H1 (cell line): ENCODE results near the gene SMIM5. TPM values are rescaled to one million over a fixed set of nuclear protein-coding genes. Genes with fewer than 3 reads are reported as not detected.

Experiments
- CTCF ChIA-PET: fragments of 300-600 bp; sonication (Branson Sonifier 250); formaldehyde crosslinking; loops from one replicate; lab custom pipeline; 2021; ENCODE audit not compliant: partially characterized antibody; lab: Charles Lee
- POLR2A ChIA-PET: fragments of 300-600 bp; sonication (Branson Sonifier 250); formaldehyde crosslinking; loops from one replicate; lab custom pipeline; 2021; ENCODE audit warnings: inconsistent platforms; ENCODE audit not compliant: partially characterized antibody; lab: Charles Lee
- DNase-seq, 2 experiments: peaks; one replicate each; pipeline versions ENCODE4 v3.0.0 to v3.0.0-alpha.2; 2010 to 2022; ENCODE audit warnings: low spot score in 2 of 2, low read depth in 1 of 2, mixed read lengths in 1 of 2
- FAIRE-seq: peaks from 2 replicates; lab custom pipeline; 2011; peaks lifted over from hg19 to GRCh38; lab: Jason Lieb, UNC
- H2AFZ ChIP-seq: 2 replicates; pipeline ENCODE4 v1.8.1; 2012; ENCODE audit warnings: low read length, inconsistent platforms
- H2AK5ac ChIP-seq: 2 replicates; pipeline ENCODE4 v1.6.1; 2013; ENCODE audit warnings: low read depth, low read length
- H2BK120ac ChIP-seq: replicated peaks from 2 replicates; pipeline ENCODE3; 2013; ENCODE audit warnings: low read depth, low read length, inconsistent platforms
- H2BK12ac ChIP-seq: 2 replicates; pipeline ENCODE4 v1.6.1; 2013; ENCODE audit warnings: low read depth, low read length
- H2BK15ac ChIP-seq: 2 replicates; pipeline ENCODE4 v1.6.1; 2013; ENCODE audit warnings: low read length
- H2BK20ac ChIP-seq: 2 replicates; pipeline ENCODE4 v1.6.1; 2013; ENCODE audit warnings: low read length
- H2BK5ac ChIP-seq: 2 replicates; pipeline ENCODE4 v1.6.1; 2013; ENCODE audit warnings: low read depth, low read length
- H3K14ac ChIP-seq: 2 replicates; pipeline ENCODE4 v1.6.1; 2013; ENCODE audit warnings: inconsistent platforms; ENCODE audit not compliant: insufficient read length
- H3K18ac ChIP-seq: 2 replicates; pipeline ENCODE4 v1.6.1; 2013; ENCODE audit warnings: low read length; ENCODE audit errors: extremely low read depth
- H3K23ac ChIP-seq: 2 replicates; pipeline ENCODE4 v1.6.1; 2013; ENCODE audit warnings: inconsistent platforms; ENCODE audit not compliant: insufficient read length
- H3K23me2 ChIP-seq: 2 replicates; pipeline ENCODE4 v1.6.1; 2013; ENCODE audit warnings: low read depth, low read length
- H3K27ac ChIP-seq: 2 replicates; pipeline ENCODE4 v1.6.1; 2011; ENCODE audit warnings: low read depth, low read length, inconsistent platforms
- H3K27me3 ChIP-seq, 4 experiments: replicated peaks in 1 of 4; 1 replicate in 1 of 4; 2 replicates in 3 of 4; pipeline versions ENCODE4 v1.6.1 to v1.8.1; 2011 to 2013; ENCODE audit warnings: low read length in 3 of 4, mild to moderate bottlenecking in 3 of 4, inconsistent platforms in 2 of 4, mixed read lengths in 2 of 4, moderate library complexity in 1 of 4; ENCODE audit not compliant: control insufficient read depth in 3 of 4, insufficient read depth in 3 of 4; ENCODE audit errors: extremely low read depth in 1 of 4
- H3K36me3 ChIP-seq, 4 experiments: 2 replicates each; pipeline versions ENCODE4 v1.6.1 to v1.8.1; 2011 to 2013; ENCODE audit warnings: mild to moderate bottlenecking in 4 of 4, low read length in 3 of 4, moderate library complexity in 2 of 4, control low read depth in 1 of 4, inconsistent platforms in 1 of 4; ENCODE audit not compliant: insufficient read depth in 4 of 4, control insufficient read depth in 2 of 4
- H3K4ac ChIP-seq: replicated peaks from 2 replicates; pipeline ENCODE3; 2013; ENCODE audit warnings: low read length, low read depth, mixed read lengths, inconsistent platforms; ENCODE audit not compliant: insufficient read length
- H3K4me1 ChIP-seq, 4 experiments: replicated peaks in 1 of 4; 1 replicate in 1 of 4; 2 replicates in 3 of 4; pipeline versions ENCODE4 v1.6.1 to v1.8.1; 2011 to 2013; ENCODE audit warnings: low read length in 3 of 4, inconsistent platforms in 2 of 4, mixed read lengths in 1 of 4; ENCODE audit not compliant: insufficient read depth in 4 of 4, control insufficient read depth in 3 of 4
- H3K4me2 ChIP-seq, 2 experiments: 2 replicates each; pipeline versions ENCODE4 v1.6.1 to v1.8.1; 2011 to 2013; ENCODE audit warnings: low read depth in 2 of 2, low read length in 2 of 2, control low read depth in 1 of 2, inconsistent platforms in 1 of 2, mild to moderate bottlenecking in 1 of 2; ENCODE audit not compliant: insufficient read depth in 1 of 2
- H3K4me3 ChIP-seq, 4 experiments: fragments of 200-600, 300-600 bp in 1 of 4; sonication (generic), shearing (Covaris generic), sonication (Bioruptor Twin) in 1 of 4; 2 replicates each; pipeline versions ENCODE4 v1.5.1 to v1.8.1; 2011 to 2016; ENCODE audit warnings: low read length in 4 of 4, low read depth in 3 of 4, control low read depth in 2 of 4, inconsistent platforms in 2 of 4, mild to moderate bottlenecking in 2 of 4, mixed read lengths in 1 of 4, moderate library complexity in 1 of 4; ENCODE audit not compliant: insufficient read depth in 2 of 4; ENCODE audit errors: extremely low read depth in 1 of 4
- H3K56ac ChIP-seq: replicated peaks from 2 replicates; pipeline ENCODE3; 2013; ENCODE audit warnings: low read depth, mild to moderate bottlenecking, mixed read lengths, low read length, inconsistent platforms; ENCODE audit not compliant: insufficient read length
- H3K79me1 ChIP-seq: 2 replicates; pipeline ENCODE4 v1.6.1; 2013; ENCODE audit warnings: low read depth, low read length, control low read depth
- H3K79me2 ChIP-seq, 2 experiments: 2 replicates each; pipeline versions ENCODE4 v1.6.1 to v1.8.1; 2012 to 2013; ENCODE audit warnings: low read length in 2 of 2, mild to moderate bottlenecking in 2 of 2, inconsistent platforms in 1 of 2; ENCODE audit not compliant: insufficient read depth in 2 of 2, control insufficient read depth in 1 of 2
- H3K9ac ChIP-seq, 4 experiments: replicated peaks in 1 of 4; 1 replicate in 1 of 4; 2 replicates in 3 of 4; pipeline versions ENCODE4 v1.6.1 to v1.8.1; 2011 to 2013; ENCODE audit warnings: low read depth in 3 of 4, low read length in 3 of 4, control low read depth in 2 of 4, mild to moderate bottlenecking in 2 of 4, moderate library complexity in 2 of 4, inconsistent platforms in 1 of 4; ENCODE audit errors: extremely low read depth in 1 of 4
- H3K9me3 ChIP-seq, 2 experiments: 2 replicates each; pipeline versions ENCODE4 v1.6.1 to v1.8.1; 2012 to 2013; ENCODE audit warnings: mild to moderate bottlenecking in 2 of 2, moderate library complexity in 2 of 2, control low read depth in 1 of 2, inconsistent platforms in 1 of 2, low read depth in 1 of 2, low read length in 1 of 2, mixed read lengths in 1 of 2; ENCODE audit not compliant: insufficient read depth in 2 of 2
- H4K20me1 ChIP-seq, 2 experiments: replicated peaks in 1 of 2; 2 replicates each; pipeline versions ENCODE3 to v1.8.1; 2011 to 2013; ENCODE audit warnings: inconsistent platforms in 2 of 2, low read length in 2 of 2, mild to moderate bottlenecking in 1 of 2; ENCODE audit not compliant: insufficient read depth in 2 of 2, control insufficient read depth in 1 of 2
- H4K5ac ChIP-seq: 2 replicates; pipeline ENCODE4 v1.6.1; 2013; ENCODE audit warnings: low read length, low read depth, mixed read lengths, inconsistent platforms; ENCODE audit not compliant: insufficient read length
- H4K8ac ChIP-seq: 2 replicates; pipeline ENCODE4 v1.8.0; 2013; ENCODE audit warnings: mild to moderate bottlenecking, moderate library complexity, low read length, inconsistent platforms; ENCODE audit not compliant: insufficient read depth; ENCODE audit errors: extremely low read depth
- H4K91ac ChIP-seq: replicated peaks from 2 replicates; pipeline ENCODE3; 2013; ENCODE audit warnings: low read length, mixed read lengths, inconsistent platforms; ENCODE audit not compliant: insufficient read length
- FOSL1 ChIP-seq: IDR thresholded peaks from 2 replicates; pipeline ENCODE4 v1.6.1; 2011; ENCODE audit warnings: mild to moderate bottlenecking, low read depth, low read length, moderate library complexity; ENCODE audit not compliant: insufficient read depth
- RXRA ChIP-seq: IDR thresholded peaks from 2 replicates; pipeline ENCODE4 v1.6.1; 2011; ENCODE audit warnings: low read depth, mild to moderate bottlenecking, low read length, moderate library complexity; ENCODE audit not compliant: insufficient read depth
- SIRT6 ChIP-seq: IDR thresholded peaks from one replicate; pipeline ENCODE4 v1.7.1; 2012; ENCODE audit warnings: low read length, inconsistent platforms
- WGBS, 2 experiments: shearing (Covaris generic) in 1 of 2; methylation state at CpG; one replicate each; pipeline versions ENCODE4 v1.1.6 to v1.1.7; 2013 to 2015; ENCODE audit warnings: low lambda C conversion rate in 2 of 2, mixed read lengths in 2 of 2, inconsistent platforms in 1 of 2, low coverage in 1 of 2, missing lambda C conversion rate in 1 of 2; ENCODE audit not compliant: insufficient replicate concordance in 2 of 2, insufficient coverage in 1 of 2, insufficient read length in 1 of 2; ENCODE audit errors: extremely low coverage in 1 of 2, missing lambda C conversion rate in 1 of 2; 5-methylcytosine and 5-hydroxymethylcytosine counted together
- polyA plus RNA-seq, 7 experiments: library from polyadenylated mRNA; depleted of rRNA in 3 of 7; stranded (reverse) in 5 of 7; unstranded in 2 of 7; fragments of >200 nt in 5 of 7; fragments of 200-250 nt in 2 of 7; gene quantifications; 1 replicate in 5 of 7; 2 replicates in 1 of 7; 4 replicates in 1 of 7; pipeline versions ENCODE4 v1.2.1 to v1.2.3, GENCODE V29; 2011 to 2013; ENCODE audit warnings: missing spikeins in 2 of 7, mixed read lengths in 2 of 7
- total RNA-seq: library from RNA; stranded (reverse); fragmentation: NEBNext Ultra II Directional; extraction: Animal tissue kit (Norgen Biotek cat#: 25700); gene quantifications from 2 replicates; pipeline ENCODE4 v1.2.1, GENCODE V29; 2021
- TF ChIP-seq, protein P1 (sequence below): IDR thresholded peaks from 2 replicates; pipeline ENCODE4 v1.6.1; 2012; ENCODE audit warnings: inconsistent platforms

The SMIM5 gene
- total and polyA plus RNA-seq, 2 of the 8 experiments (the other 6 are each of a cell fraction or from before 2014, with no cell fraction given) = not detected

- peaks cover 2 to 75% of the 10 kb centered on the region in 2 experiments; a peak in 3 of 4 replicates for H3K79me2 ChIP-seq
- peaks cover 2% of the 10 kb centered on the region; the same call in 1 of the 2 replicates for H3K23me2 ChIP-seq
- H3K9me3 ChIP-seq = no peaks in the 10 kb centered on the region
- TF ChIP-seq SIRT6 = no peak
- TF ChIP-seq, protein P1, sequence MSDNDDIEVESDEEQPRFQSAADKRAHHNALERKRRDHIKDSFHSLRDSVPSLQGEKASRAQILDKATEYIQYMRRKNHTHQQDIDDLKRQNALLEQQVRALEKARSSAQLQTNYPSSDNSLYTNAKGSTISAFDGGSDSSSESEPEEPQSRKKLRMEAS = no peak
- no peak for TF ChIP-seq RXRA
- TF ChIP-seq FOSL1 = no peak
- no peak overlapping the region for H2BK120ac ChIP-seq
- no peak overlapping the region for H2BK12ac ChIP-seq
- peaks cover 21% of the 10 kb centered on the region for H3K79me1 ChIP-seq
- H2BK20ac ChIP-seq = no peak overlapping the region
- FAIRE-seq = no peak
- CTCF ChIA-PET = interaction anchor here (0.6 to 4.9 kb wide), 19 partner anchors 8 to 164 kb away, joined by 3 to 40 read pairs (median 4); partner anchors contain the start of genes ITGB4 and SMIM5
- no peak overlapping the region for H3K9ac ChIP-seq
- peaks cover 0 to 10% (median under 1%) of the 10 kb centered on the region in 4 experiments; a peak in 3 of 8 replicates for H3K36me3 ChIP-seq
- no peak overlapping the region for H3K23ac ChIP-seq
- H3K4me3 ChIP-seq = no peak overlapping the region
- H2AK5ac ChIP-seq = no peak overlapping the region
- H3K4me1 ChIP-seq = no peaks in the 10 kb centered on the region
- H4K5ac ChIP-seq = no peak overlapping the region
- WGBS, 2 experiments = 81% methylated on average over 4 of the region's 4 CpGs; no CpG with 5 or more reads in 1 of the 2 experiments
- no peak overlapping the region for H2AFZ ChIP-seq
- no peaks in the 10 kb centered on the region for H3K27me3 ChIP-seq
- DNase-seq = no peak
- H4K91ac ChIP-seq = no peak overlapping the region
- no peak overlapping the region for H2BK15ac ChIP-seq
- no peak overlapping the region for H3K18ac ChIP-seq
- H3K56ac ChIP-seq = no peak overlapping the region
- no peak overlapping the region for H4K8ac ChIP-seq
- H3K14ac ChIP-seq = no peak overlapping the region
- no peak overlapping the region for H3K27ac ChIP-seq
- H3K4ac ChIP-seq = no peak overlapping the region
- no peak overlapping the region for H2BK5ac ChIP-seq
- POLR2A ChIA-PET = interaction anchor here (0.6 to 5.0 kb wide), 6 partner anchors 9 to 120 kb away, joined by 3 to 26 read pairs (median 6); no protein-coding TSS in a partner anchor
- no peak overlapping the region for H3K4me2 ChIP-seq
- H4K20me1 ChIP-seq = peaks cover 9 to 11% of the 10 kb centered on the region in 2 experiments
Measured at GRCh38 chr17:75683583-75683982, 50.3 kb downstream of the SMIM5 start.
